Measurements from ENCODE around the gene GABRA5.
A peak's percentile ranks its signal among the peaks of the same experiment; 100 is the strongest.
"Not testable (repeated sequence)": the region's sequence is repeated elsewhere in the genome, so short reads cannot be mapped to it uniquely, and the experiment has no call there.

GABRA5 gene

DNA sequence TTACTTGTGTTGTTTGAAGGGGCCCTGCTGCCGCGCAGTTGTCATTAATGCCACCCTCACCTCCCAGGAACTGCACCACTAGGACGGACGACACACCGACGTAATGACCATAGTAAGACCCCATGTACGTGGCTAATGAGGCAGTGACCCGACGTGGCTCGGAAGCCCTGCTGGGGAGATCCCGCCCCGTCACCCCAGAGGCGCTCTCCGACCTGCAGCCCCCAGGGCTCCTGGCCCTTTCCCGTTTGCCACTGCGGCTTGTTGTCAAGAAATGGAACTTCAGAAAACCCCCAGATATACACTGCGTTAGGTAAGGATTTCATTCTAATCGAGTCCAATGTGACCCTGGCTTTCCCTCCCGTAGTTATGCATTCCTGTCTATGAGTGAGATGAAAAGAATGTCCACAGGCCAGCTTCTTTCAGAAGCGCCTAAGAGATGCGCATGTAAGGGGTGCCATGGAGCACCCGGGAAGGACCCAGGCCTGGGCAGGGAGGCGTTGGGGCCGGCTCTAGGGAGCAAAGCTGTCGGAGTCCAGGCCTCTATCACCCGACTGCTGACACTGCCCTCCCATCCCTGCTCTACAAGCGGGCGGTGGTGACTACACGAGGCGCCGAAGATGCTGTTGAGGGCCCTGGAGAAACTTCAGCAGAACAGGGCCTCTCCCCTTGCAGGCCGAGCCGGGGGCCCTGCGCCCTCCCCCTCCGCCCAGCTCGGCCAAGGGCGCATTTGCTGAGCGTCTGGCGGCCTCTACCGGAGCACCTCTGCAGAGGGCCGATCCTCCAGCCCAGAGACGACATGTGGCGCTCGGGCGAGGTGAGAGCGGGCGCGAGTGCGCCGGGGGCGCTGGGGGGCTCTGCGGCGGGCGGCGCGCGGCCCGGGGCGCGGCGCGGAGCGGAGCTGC is at the start of gene GABRA5:
Gene GABRA5, plus strand, starts transcription at position 765 of the 902 bp plus-strand sequence. CDS start 2,187 bp downstream, outside the sequence.
- DNase-seq (ENCODE audit: low read depth): peak; percentile 6
- H3K4me3 ChIP-seq (replicated peaks; ENCODE audit: low read depth, low read length): no peak within 1 kb of the TSS
- TF ChIP-seq, protein P1, sequence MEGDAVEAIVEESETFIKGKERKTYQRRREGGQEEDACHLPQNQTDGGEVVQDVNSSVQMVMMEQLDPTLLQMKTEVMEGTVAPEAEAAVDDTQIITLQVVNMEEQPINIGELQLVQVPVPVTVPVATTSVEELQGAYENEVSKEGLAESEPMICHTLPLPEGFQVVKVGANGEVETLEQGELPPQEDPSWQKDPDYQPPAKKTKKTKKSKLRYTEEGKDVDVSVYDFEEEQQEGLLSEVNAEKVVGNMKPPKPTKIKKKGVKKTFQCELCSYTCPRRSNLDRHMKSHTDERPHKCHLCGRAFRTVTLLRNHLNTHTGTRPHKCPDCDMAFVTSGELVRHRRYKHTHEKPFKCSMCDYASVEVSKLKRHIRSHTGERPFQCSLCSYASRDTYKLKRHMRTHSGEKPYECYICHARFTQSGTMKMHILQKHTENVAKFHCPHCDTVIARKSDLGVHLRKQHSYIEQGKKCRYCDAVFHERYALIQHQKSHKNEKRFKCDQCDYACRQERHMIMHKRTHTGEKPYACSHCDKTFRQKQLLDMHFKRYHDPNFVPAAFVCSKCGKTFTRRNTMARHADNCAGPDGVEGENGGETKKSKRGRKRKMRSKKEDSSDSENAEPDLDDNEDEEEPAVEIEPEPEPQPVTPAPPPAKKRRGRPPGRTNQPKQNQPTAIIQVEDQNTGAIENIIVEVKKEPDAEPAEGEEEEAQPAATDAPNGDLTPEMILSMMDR (IDR thresholded peaks at IDR 0.05; ENCODE audit: low read length, missing control alignments): no peak

DNA sequence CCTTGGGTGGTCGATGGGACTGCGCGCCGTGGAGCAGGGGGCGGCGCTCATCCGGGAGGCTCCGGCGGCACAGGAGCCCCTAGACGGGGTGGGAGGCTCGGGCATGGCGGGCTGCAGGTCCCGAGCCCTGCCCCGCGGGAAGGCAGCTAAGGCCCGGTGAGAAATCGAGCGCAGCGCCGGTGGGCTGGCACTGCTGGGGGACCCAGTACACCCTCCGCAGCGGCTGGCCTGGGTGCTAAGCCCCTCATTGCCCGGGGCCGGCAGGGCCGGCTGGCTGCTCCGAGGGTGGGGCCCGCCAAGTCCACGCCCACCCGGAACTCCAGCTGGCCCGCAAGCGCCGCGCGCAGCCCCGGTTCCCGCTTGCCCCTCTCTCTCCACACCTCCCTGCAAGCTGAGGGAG is 35.7 kb upstream of the GABRA5 start:
- not testable (repeated sequence) for DNase-seq (ENCODE audit: low read depth); H3K4me3 ChIP-seq (replicated peaks; ENCODE audit: low read depth, low read length)

DNA sequence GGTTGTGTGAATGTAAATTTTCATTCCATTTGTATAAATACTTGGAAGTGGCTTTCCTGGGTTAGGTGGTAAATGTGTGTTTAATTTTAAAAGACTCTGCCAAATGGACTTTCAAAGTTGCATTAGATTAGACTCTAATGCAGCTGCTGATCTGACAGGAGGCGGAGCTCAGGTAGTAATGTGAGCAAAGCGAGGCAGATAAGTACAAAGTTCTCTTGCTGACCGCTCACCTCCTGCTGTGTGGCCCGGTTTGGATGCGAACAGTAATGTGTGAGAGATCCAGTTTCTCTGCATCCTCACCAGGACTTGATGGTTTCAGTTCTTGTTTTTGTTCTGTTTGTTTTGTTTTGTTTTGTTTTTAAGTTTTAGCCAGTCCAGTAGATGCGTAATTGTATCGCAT is 34.9 kb upstream of the GABRA5 start:
- DNase-seq (ENCODE audit: low read depth): no peak
- no peak overlapping the region for H3K4me3 ChIP-seq (replicated peaks; ENCODE audit: low read depth, low read length)
- TF ChIP-seq, protein P1 (IDR thresholded peaks at IDR 0.05; ENCODE audit: low read length, missing control alignments): no peak

DNA sequence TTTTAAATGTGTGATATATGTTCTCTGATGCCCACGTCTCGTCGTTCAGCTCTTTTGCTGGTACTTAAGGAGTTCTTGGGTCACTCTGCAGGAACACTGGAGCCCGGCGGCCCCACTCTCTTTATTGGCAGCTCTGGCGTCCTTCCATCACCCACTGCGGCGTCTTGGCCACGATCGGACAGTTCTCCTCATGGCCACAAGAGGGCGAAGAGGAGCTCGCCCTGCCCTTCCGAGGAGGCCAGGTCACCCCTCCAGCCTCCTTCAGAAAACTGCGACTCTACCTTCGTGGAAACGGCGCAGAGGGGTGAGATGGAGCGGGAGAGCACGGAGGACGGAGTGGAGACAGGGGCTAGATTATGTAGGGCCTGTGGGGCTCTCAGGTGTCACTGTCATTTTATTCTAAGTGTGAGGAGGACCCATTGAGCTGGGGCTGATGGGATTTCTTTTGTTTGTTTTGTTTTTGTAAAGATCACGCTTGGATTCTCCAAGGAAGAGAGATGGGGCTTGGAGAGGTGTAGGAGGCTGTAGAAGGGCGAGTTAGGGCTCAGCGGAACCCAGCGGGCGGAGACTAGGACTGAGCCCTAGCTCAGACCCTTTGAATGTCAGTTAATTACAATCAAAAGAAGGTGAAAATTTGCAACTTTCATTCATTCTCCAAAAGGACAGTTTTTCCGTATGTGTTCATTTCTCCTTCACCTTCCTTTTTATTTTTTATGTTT is 28.0 kb upstream of the GABRA5 start:
- no peak for DNase-seq (ENCODE audit: low read depth)
- H3K4me3 ChIP-seq (replicated peaks; ENCODE audit: low read depth, low read length): no peak overlapping the region
- TF ChIP-seq, protein P1 (IDR thresholded peaks at IDR 0.05; ENCODE audit: low read length, missing control alignments): peak; percentile 27

DNA sequence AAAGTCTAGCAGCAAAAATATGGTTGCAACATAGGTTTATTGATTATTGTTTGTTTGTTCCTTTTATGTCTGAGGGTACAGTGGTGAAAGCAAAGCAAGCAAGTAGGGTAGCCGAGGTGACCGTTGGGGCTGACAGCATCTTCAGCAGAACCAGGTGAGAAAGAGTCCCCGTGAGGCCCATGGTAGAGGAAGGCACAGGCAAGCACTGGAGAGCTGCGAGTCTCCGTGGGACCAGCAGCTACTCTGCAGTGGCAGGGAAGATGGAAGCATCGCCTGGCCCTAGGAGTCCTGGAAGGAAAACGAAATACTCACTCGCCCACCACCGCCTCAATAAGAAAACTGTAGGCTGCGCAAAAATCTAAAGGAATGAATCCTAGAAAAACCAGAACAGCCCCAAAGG is 25.3 kb upstream of the GABRA5 start:
- no peak overlapping the region for H3K4me3 ChIP-seq (replicated peaks; ENCODE audit: low read depth, low read length)
- TF ChIP-seq, protein P1 (IDR thresholded peaks at IDR 0.05; ENCODE audit: low read length, missing control alignments): no peak
- no peak for DNase-seq (ENCODE audit: low read depth)

DNA sequence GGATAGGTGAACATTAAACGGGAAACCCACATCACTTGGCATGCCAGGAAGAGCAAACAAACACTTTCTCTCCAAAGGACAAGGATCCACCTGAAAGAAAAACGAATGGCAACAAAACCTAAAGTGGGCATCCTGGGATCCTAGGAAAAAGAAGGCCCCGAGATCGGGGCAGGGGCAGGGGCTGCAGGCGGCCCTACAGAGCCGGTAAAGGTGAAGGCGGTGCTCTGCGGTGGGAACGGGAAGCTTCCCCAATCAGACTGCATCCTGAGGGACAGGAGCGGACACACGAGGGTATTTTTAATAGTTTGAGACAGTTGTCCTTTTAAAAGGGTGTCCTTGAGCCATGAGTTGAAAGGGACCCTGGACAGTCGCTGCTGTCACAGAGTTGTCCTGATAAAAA is 24.9 kb upstream of the GABRA5 start:
- TF ChIP-seq, protein P1 (IDR thresholded peaks at IDR 0.05; ENCODE audit: low read length, missing control alignments): no peak
- H3K4me3 ChIP-seq (replicated peaks; ENCODE audit: low read depth, low read length): no peak overlapping the region
- DNase-seq (ENCODE audit: low read depth): no peak

DNA sequence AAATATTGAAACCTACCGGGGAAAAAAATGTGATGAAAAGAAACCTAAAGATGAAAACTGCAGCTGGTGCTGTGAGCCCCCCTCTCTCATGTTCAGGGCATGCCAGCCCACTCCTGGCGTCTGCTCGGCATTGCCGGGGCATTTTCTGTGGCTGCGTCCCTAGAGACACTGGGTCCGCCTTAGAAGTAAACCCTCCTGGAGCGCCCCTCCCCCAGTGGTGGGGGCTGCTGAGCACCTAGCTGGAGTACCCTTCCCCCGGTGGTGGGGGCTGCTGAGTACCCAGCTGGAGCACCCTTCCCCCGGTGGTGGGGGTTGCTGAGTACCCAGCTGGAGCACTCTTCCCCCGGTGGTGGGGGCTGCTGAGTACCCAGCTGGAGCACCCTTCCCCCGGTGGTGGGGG is 24.5 kb upstream of the GABRA5 start:
- no peak overlapping the region for H3K4me3 ChIP-seq (replicated peaks; ENCODE audit: low read depth, low read length)
- TF ChIP-seq, protein P1 (IDR thresholded peaks at IDR 0.05; ENCODE audit: low read length, missing control alignments): no peak
- DNase-seq (ENCODE audit: low read depth): no peak

All from fibroblast of pulmonary artery (primary cell).